GM19467 (cell line): ENCODE measurements around the gene RUSF1.
"Not testable (repeated sequence)": the region's sequence is repeated elsewhere in the genome, so short reads cannot be mapped to it uniquely, and the experiment has no call there.

Source experiments
- ATAC-seq: cut with Tn5 transposase; IDR thresholded peaks from one replicate; pipeline ENCODE4 v1.9.1; 2021; ENCODE audit warnings: mild to moderate bottlenecking, moderate library complexity; ENCODE audit not compliant: unreplicated experiment

RUSF1 gene

GRCh38 chr16:31455601-31456314 is 52.4 kb downstream of the RUSF1 start:
- no peak for ATAC-seq

- no peak for ATAC-seq
These were observed 54.7 kb downstream of the RUSF1 start for GRCh38 chr16:31453255-31454204.

- ATAC-seq, result no peak
These were observed 55.5 kb downstream of the RUSF1 start for GRCh38 chr16:31452631-31453106.

DNA sequence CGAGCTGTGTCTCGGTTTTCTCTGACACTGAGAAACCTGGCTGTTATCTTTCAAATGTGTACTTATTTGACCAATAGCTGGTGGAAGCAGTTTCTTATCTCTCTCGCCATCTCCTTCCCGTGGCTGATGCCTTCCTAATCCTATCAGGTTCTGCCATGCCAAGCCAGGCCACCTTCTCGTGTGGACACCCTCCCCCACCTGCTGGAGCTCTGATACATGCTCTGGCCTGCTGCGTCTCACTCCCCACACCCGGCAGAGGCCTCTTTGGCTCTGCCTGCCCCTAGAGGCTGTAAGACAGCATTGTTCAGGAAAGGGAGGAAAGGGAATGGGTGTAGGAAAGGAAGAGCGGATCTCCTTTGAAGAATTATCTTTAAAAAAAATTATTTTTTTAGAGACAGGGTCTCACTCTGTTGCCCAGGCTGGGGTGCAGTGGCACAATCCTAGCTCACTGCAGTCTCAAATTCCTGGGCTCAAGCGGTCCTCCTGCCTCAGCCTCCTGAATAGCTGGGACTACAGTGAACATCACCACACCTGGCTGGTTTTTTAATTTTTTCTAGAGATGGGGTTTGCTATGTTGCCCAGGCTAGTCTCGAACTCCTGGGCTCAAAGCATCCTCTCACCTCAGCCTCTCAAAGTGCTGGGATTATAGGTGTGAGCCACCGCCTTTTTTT is 56.4 kb downstream of the RUSF1 start:
- ATAC-seq, result no peak

DNA sequence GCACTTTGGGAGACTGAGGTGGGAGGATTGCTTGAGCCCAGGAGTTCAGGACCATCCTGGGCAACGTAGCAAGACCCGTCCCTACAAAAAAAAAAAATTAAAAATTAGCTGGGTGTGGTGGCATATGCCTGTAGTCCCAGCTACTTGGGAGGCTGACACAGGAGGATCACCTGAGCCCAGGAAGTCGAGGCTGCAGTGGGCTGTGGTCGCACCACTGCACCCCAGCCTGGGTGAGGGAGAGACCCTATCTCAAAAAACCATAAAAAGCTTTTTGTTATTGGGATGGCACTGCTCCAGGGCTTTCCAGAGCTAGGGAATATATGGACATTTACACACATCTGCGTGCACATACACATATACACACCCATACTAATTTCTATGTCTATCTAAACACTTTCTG is 57.0 kb downstream of the RUSF1 start:
- ATAC-seq, result no peak

GRCh38 chr16:31445931-31446330 is 62.3 kb downstream of the RUSF1 start:
- ATAC-seq, result not testable (repeated sequence)

- ATAC-seq, result no peak
These were observed 66.2 kb downstream of the RUSF1 start for GRCh38 chr16:31441956-31442355.

- ATAC-seq, result no peak
These were observed 67.5 kb downstream of the RUSF1 start for GRCh38 chr16:31440516-31441184.

DNA sequence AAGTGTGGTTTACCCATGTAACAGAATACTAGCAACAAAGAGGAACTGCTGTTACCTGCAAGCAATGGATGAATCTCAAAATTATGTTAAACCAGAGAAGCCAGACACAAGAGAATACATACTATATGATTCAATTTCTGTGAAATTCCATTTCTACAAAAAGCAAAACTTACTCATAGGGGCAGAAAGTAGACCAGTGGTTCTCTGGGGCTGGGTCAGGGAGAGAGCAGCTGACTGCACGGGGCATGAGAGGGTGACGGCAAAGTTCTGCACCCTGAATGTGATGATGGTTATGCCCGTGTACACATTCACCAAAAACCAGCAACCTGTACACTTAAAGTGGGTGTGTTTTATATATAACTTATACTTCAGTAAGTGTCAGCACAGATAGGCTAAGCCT is 68.7 kb downstream of the RUSF1 start:
- ATAC-seq, result no peak
